NT2/D1 (cell line): ENCODE data around the gene C10orf90.

Experiments
- DNase-seq: peaks from one replicate; pipeline ENCODE4 v3.0.0-alpha.2; 2011; ENCODE audit warnings: low read depth, low spot score
- H3K27me3 ChIP-seq: 2 replicates; pipeline ENCODE4 v1.6.0; 2011; ENCODE audit warnings: mild to moderate bottlenecking; ENCODE audit not compliant: insufficient read length, insufficient read depth
- H3K36me3 ChIP-seq: 2 replicates; pipeline ENCODE4 v1.6.1; 2011; ENCODE audit warnings: mild to moderate bottlenecking, low read length, mixed read lengths; ENCODE audit not compliant: insufficient read depth, insufficient read length
- H3K4me1 ChIP-seq: 2 replicates; pipeline ENCODE4 v1.5.1; 2011; ENCODE audit not compliant: insufficient read depth, insufficient read length
- H3K4me3 ChIP-seq: 2 replicates; pipeline ENCODE4 v1.5.1; 2011; ENCODE audit warnings: low read depth; ENCODE audit not compliant: insufficient read length
- H3K9ac ChIP-seq: 2 replicates; pipeline ENCODE4 v1.6.0; 2011; ENCODE audit warnings: low read depth; ENCODE audit not compliant: insufficient read length
- H3K9me3 ChIP-seq: 2 replicates; pipeline ENCODE4 v1.5.1; 2011; ENCODE audit warnings: mild to moderate bottlenecking, low read length; ENCODE audit not compliant: insufficient read depth
- SUZ12 ChIP-seq: IDR thresholded peaks from 2 replicates; pipeline ENCODE4 v1.6.1; 2011; ENCODE audit not compliant: insufficient read length, insufficient read depth; ENCODE audit errors: extremely low read depth
- YY1 ChIP-seq: IDR thresholded peaks from 2 replicates; pipeline ENCODE4 v1.6.1; 2011; ENCODE audit not compliant: insufficient read length, insufficient read depth
- ZNF274 ChIP-seq: IDR thresholded peaks from 2 replicates; pipeline ENCODE4 v1.6.1; 2011; ENCODE audit warnings: mild to moderate bottlenecking, low read depth, low read length

Gene C10orf90

DNA sequence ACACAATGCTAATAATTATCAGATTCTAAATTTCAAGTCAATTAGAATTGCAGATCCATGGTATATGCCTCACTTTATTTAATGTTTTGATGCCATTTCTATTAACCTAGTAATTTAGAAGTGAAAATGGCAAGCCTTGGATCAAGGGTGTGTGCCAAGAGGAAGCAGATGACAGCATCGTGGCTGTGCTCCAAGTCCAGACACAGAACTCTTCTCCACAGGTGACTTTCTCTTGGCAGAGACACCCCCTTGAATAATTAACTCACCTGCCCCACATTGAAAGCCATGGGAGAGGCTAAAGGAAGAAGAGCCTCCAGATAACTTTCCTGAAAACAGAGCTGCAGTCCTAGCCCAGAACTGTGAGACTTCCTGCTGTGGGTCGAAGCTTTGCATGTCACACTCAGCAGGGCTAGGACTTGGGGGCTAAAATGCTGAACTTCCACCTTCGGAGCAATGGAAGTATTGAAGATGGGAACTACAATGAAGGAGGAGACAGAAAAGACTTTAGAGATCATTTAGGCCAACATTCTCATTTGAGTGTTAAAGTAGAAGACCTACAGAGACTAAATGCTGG, 996 bp upstream of the C10orf90 start:
- Histone ChIP-seq H3K27me3 (no peaks in the 10 kb centered on the region), H3K4me3 (no peak overlapping the region), H3K9ac (no peak overlapping the region), H3K9me3 (no peaks in the 10 kb centered on the region; the same call in 1 of the 2 replicates), H3K36me3 (no peaks in the 10 kb centered on the region), H3K4me1 (no peaks in the 10 kb centered on the region)
- DNase-seq, result no peak
- no peak for TF ChIP-seq SUZ12
- no peak for TF ChIP-seq ZNF274
- TF ChIP-seq YY1, result no peak

GRCh38 chr10:126670895-126671261, 385 bp upstream of the C10orf90 start:
- Histone ChIP-seq H3K4me1 (no peaks in the 10 kb centered on the region), H3K36me3 (no peaks in the 10 kb centered on the region), H3K9me3 (no peaks in the 10 kb centered on the region; the same call in 1 of the 2 replicates), H3K9ac (no peak overlapping the region), H3K27me3 (no peaks in the 10 kb centered on the region), H3K4me3 (no peak overlapping the region)
- DNase-seq, result no peak
- TF ChIP-seq ZNF274, result no peak
- TF ChIP-seq SUZ12, result no peak
- no peak for TF ChIP-seq YY1

DNA sequence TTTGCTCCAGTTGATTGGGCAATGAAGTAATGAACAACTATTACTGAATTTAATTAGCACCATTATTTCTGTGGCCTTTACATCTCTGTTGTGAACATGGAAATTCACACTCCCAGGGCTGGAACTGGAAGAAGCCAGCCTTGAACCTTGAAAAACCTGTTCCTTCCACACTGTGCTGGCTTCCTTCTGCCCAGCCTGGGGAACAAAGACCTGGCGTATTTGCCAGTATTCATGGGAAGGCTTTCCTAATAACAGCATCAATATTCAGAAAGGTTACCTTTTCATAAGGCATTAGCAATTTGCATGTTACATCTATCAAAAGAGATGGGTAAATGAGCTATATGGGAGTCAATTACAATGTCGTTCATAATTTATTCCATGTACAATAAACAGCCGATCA, 1.3 kb downstream of the C10orf90 start:
- TF ChIP-seq YY1, result no peak
- TF ChIP-seq ZNF274, result no peak
- TF ChIP-seq SUZ12, result no peak
- Histone ChIP-seq H3K9ac (no peak overlapping the region), H3K9me3 (no peaks in the 10 kb centered on the region; the same call in 1 of the 2 replicates), H3K4me1 (no peaks in the 10 kb centered on the region), H3K36me3 (no peaks in the 10 kb centered on the region), H3K4me3 (no peak overlapping the region), H3K27me3 (no peaks in the 10 kb centered on the region)
- DNase-seq, result no peak

- no peak for DNase-seq
- Histone ChIP-seq H3K4me3 (no peak overlapping the region), H3K9me3 (no peaks in the 10 kb centered on the region; the same call in 1 of the 2 replicates), H3K9ac (no peak overlapping the region), H3K4me1 (no peaks in the 10 kb centered on the region), H3K27me3 (no peaks in the 10 kb centered on the region), H3K36me3 (no peaks in the 10 kb centered on the region)
- TF ChIP-seq ZNF274, result no peak
- TF ChIP-seq YY1, result no peak
- TF ChIP-seq SUZ12, result no peak
These were observed 2.0 kb downstream of the C10orf90 start for GRCh38 chr10:126668505-126668904.

DNA sequence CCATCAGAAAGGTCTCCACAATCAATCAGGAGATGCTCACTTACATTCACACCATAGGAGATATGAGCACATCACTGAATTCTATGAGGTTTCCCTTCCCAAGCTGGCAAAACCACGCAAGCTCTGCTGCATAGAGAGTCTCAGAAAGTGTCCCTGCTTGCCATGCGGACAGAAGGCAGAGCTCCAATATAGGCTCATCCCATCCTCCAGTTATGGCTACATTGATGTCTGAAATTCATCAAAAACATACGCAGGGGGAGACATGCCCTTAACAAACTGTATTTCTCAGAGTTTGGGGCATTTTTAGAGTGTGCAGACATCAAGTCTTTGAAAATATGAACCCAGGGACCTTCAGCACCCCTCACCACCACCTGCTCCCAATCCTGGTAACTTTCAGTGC, 2.9 kb downstream of the C10orf90 start:
- no peak overlapping the region for H3K9ac ChIP-seq
- H3K4me1 ChIP-seq, result no peaks in the 10 kb centered on the region
- TF ChIP-seq SUZ12 (no peak), ZNF274 (no peak), YY1 (no peak)
- H3K36me3 ChIP-seq, result no peaks in the 10 kb centered on the region
- no peaks in the 10 kb centered on the region for H3K27me3 ChIP-seq
- H3K9me3 ChIP-seq, result no peaks in the 10 kb centered on the region
- no peak for DNase-seq
- no peak overlapping the region for H3K4me3 ChIP-seq

GRCh38 chr10:126665207-126665606, 5.3 kb downstream of the C10orf90 start:
- Histone ChIP-seq H3K4me1 (no peaks in the 10 kb centered on the region), H3K36me3 (no peaks in the 10 kb centered on the region), H3K9ac (no peak overlapping the region), H3K9me3 (no peaks in the 10 kb centered on the region), H3K4me3 (no peak overlapping the region), H3K27me3 (no peaks in the 10 kb centered on the region)
- DNase-seq, result no peak
- TF ChIP-seq SUZ12 (no peak), ZNF274 (no peak), YY1 (no peak)

GRCh38 chr10:126663880-126664279, 6.6 kb downstream of the C10orf90 start:
- Histone ChIP-seq H3K9me3 (no peaks in the 10 kb centered on the region), H3K36me3 (no peaks in the 10 kb centered on the region), H3K9ac (no peak overlapping the region), H3K4me3 (no peak overlapping the region), H3K27me3 (no peaks in the 10 kb centered on the region), H3K4me1 (no peaks in the 10 kb centered on the region)
- no peak for TF ChIP-seq ZNF274
- DNase-seq, result no peak

- no peak overlapping the region for H3K9ac ChIP-seq
- no peaks in the 10 kb centered on the region for H3K36me3 ChIP-seq
- no peaks in the 10 kb centered on the region for H3K4me1 ChIP-seq
- no peaks in the 10 kb centered on the region for H3K9me3 ChIP-seq
- TF ChIP-seq SUZ12, result no peak
- TF ChIP-seq YY1, result no peak
- TF ChIP-seq ZNF274, result no peak
- no peak overlapping the region for H3K4me3 ChIP-seq
- no peaks in the 10 kb centered on the region for H3K27me3 ChIP-seq
- no peak for DNase-seq
These were observed 7.2 kb downstream of the C10orf90 start for GRCh38 chr10:126663328-126663727.
